ENCODE measurements around the gene PWWP2A.

The PWWP2A gene

DNA sequence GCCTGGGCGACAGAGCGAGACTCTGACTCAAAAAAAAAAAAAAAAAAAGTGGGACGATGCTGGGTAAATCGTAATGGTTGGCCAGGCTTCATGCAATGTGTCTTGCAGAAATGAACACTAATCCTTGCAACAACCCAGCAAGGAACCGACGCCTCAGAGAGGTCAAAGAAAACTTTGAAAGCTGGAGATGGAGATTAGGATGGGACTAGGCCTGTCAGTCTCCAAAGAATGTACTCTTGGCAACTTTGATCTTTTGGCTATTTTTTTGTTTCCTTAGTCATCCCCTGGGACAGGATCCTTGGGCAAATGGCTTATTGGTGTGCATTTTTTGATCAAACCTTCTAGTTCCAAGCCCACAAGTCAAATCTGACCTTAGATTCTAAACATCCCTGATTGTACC lies 10.6 kb upstream of the PWWP2A start:
- DNase-seq: no peak

GRCh38 chr5:160128632-160129031 lies 9.4 kb upstream of the PWWP2A start:
- no peak for DNase-seq

DNA sequence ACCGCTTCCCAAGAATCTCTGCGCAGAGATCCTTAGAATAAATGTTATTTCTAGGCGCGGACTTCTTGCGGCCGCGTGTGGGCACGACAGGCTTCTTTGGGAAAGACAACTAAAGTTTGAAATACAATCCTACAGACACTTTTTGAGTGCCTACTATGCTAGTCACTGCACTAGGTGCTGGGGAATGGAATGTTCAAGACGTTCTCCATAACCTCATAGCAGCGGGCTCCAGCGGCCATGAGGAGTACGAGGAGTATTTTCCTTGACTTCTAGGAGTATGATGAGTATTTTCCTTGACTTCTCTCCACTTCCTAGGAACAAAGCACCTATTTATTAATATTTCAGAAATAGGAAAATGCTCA lies 636 bp upstream of the PWWP2A start:
- no peak for DNase-seq

DNA sequence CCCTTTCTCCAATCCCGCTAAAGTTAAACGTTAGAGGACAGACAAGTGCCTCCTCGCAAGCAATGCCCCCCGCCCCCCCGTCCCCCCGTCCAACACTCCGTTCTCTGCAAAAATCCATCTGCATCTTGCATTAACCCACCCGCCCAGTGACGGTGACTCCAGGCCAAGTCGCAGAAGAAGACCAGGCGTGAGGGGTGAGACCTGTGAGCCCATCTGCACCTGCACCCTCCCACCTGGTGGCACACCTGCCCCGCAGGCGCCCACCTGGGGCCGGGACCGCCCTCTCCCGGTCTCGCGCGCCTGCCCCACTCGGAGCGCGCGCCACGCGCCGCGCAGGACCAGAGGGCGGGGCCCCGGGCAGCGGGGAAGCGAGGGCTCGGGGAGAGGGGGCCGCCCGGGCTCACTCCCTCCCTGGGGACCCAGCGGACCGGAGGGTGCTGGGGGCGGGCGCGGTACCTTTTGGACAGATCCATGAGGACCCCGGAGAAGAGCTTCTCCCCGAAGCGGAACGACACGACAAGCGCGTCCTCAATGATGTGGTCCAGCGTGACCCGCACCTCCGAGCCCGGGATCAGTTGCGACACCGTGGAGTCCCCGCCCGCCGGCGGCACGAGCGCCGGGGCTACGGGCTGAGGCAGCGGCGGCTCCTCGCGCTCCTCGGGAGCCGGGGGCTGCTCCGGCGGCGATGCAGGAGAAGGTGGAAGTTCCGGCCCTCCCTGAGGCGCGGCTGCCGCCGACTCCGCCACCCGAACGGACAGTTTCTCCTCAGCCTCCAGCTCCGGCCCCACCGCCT lies 705 bp downstream of the PWWP2A start:
- peak; percentile 71 for DNase-seq

- DNase-seq: no peak
Measured at GRCh38 chr5:160116991-160117390, 2.3 kb downstream of the PWWP2A start.

DNA sequence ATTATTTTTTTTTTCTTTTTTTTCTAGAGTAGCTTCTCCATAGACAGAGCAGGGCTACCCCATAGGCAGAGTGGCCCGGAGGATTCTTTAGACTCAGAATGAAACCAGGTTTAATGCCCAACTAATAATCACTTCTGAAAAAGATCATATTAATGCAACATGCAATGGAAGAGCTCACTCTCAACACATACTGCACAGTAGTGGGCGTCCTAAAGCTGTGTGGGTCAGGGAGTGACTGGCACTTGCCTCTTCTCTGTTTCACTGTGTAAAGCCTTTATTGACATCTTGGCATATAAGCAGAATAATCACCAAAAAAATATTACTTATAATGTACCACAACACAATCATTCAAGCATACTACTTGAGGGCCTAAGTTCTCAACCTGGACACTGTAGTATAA lies 11.1 kb downstream of the PWWP2A start:
- DNase-seq: no peak

- DNase-seq: no peak
Measured at GRCh38 chr5:160105686-160106360, 13.4 kb downstream of the PWWP2A start.

- no peak for DNase-seq
Measured at GRCh38 chr5:160097991-160098390, 21.3 kb downstream of the PWWP2A start.

GRCh38 chr5:160096178-160096577 lies 23.1 kb downstream of the PWWP2A start:
- no peak for DNase-seq

- no peak for DNase-seq
Measured at GRCh38 chr5:160092960-160093707, 26.1 kb downstream of the PWWP2A start.

DNA sequence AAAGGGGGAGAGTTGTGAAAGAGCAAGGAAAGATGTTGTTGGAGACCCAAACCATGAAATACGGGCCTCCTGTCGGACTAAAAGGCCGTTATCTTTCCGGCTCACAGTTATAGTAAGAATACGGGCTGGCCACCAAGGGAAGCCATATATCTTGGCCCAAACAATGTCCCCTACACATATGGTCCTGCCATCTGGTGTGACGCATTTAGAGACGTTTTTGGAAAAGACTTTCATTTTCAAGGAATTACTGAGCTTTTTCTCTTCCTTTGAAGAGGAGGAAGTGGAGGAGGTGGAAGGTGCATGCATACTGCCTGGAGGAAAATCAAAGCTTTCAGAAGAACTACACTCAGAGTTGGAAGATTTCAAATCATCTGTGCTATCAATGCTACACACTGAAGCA lies 26.7 kb downstream of the PWWP2A start:
- no peak for DNase-seq

- no peak for DNase-seq
Measured at GRCh38 chr5:160090059-160090458, 29.2 kb downstream of the PWWP2A start.

GRCh38 chr5:160089531-160089930 lies 29.7 kb downstream of the PWWP2A start:
- DNase-seq: no peak

DNA sequence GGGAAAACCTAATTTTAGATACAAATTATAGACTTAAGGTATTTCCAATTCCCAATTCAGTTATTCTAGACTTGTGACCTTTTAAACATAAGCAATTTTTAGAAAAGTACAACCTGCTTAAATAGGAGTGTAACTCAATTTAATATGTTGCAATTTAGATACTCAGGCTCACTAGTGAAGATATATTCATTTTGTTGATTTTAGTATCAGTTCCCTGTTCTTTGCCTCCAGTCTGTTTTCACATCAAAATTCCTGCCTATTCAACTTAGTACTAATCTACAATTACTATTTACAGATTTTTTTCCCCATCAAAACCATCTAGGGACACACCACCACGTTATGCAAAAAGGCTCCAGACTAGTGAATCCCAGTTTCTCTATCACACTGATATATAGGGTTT lies 30.4 kb downstream of the PWWP2A start:
- DNase-seq: no peak

- DNase-seq: no peak
Measured at GRCh38 chr5:160087199-160087598, 32.1 kb downstream of the PWWP2A start.

DNA sequence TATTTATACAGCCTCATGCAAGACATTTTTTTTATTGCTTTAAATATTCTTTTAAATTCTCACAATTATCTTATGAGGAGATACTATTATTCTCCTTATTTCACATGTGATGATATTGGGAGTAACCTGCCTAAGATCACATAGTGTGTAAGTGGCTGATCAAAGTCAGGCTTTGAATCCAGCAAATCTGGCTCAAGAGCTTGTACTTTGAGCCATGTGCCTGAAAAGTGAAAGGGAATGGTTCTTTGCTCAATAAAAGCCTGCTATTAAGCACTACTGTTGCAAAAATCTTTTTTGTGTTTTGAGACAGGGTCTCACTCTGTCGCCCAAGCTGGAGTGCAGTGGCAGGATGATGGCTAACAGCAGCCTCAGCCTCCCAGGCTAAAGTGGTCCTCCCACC lies 35.1 kb downstream of the PWWP2A start:
- no peak for DNase-seq

DNA sequence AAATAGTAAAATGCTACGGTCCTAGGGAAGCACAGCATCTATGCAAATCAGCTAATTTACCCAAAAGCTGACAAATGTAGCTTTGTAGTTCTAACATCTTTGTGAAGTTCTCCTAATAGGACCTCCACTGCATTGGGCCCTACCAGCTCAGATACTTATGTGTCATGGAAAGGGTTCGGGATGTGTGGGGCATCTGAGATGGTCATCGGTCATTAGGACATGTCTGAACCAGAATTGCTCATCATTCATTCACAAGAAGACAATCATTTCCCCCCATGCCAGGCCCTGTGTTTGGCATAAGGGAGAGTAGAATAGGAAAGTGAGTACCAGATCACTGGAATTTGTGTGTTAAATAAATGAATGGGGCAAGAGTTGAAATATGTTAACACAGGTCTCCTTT lies 35.7 kb downstream of the PWWP2A start:
- no peak for DNase-seq

DNA sequence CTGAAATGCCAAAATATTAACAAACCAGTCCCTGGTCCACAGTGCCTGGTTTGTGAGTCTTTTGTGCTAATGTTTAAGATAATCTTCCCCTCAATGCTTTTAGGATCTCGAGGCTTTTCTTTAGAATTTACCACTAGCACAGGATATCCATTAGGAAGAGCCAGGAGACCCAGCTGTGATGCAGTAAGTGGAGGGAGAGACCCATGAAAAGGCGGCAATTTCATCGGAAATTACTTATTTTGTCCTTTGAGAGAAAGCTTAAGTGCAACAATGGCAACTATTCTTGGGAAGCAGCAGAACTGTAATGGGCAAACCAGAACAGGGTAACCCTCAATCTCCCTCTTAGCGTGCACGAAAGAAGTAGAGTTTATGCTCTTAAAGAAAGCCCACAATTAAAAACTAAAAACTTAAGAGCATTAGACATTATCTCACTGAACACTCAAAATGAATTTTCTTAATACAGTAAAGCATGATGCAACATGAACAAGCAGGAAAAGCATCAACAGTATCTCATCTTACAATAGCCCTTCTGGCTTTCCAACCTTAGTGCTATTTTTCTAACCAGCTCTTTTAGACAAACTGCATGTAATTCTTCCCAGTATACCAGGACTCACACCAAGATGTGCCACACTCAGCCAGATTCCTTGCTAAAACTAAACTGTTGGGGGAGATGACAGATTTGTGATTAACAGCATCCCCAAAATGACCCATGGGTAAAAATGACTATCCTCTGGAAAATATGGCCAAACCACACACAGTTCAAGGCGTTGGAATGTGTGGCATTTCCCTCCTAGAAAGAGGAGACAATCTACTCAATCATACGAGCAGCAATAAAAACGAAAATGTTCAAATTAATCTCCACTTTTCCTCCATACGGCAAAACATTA lies 36.4 kb downstream of the PWWP2A start:
- DNase-seq: no peak

GRCh38 chr5:160081495-160081894 lies 37.8 kb downstream of the PWWP2A start:
- DNase-seq: no peak

DNA sequence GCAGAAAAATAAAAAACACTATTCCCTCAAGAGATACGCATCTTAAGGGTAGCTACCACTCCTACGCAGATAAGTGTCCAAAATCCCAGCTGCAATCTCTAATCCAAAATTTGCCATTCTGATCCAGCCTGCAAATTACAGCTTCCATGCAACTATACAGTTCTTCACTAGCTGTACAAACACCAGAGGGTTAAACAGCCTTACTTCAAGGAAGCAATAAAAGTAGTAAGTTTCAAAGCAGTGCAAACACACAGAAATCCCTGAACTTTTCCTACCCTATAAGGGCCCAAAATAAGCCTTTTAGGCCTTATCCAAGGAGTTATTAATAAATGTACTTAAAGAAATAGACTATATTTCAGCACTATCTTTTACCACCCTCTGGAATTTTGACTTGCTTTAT lies 39.5 kb downstream of the PWWP2A start:
- no peak for DNase-seq

GRCh38 chr5:160076997-160077396 lies 42.3 kb downstream of the PWWP2A start:
- no peak for DNase-seq

DNA sequence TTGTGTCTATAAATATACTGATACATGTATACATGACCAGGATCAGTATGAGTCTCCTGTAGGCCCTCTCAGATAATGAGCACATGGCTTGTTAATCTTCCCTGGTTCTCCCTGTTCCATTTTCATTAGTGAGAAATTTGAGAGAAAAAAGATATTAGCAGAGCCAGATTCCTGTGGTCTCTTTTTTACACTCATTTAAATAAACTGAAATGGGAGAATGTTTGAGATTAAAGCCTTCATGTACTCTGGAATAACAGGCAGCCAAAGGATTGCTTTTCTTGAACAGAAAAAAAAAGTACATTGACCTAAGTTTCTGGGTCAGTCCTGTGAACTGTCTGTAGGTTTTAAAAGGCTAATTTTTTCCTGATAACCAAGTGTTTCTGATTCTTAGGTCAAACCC lies 44.2 kb downstream of the PWWP2A start:
- no peak for DNase-seq

- no peak for DNase-seq
Measured at GRCh38 chr5:160071916-160072315, 47.3 kb downstream of the PWWP2A start.
